ENCODE data around the gene NELFE.
A peak's percentile ranks its signal among the peaks of the same experiment; 100 is the strongest.

The NELFE gene

DNA sequence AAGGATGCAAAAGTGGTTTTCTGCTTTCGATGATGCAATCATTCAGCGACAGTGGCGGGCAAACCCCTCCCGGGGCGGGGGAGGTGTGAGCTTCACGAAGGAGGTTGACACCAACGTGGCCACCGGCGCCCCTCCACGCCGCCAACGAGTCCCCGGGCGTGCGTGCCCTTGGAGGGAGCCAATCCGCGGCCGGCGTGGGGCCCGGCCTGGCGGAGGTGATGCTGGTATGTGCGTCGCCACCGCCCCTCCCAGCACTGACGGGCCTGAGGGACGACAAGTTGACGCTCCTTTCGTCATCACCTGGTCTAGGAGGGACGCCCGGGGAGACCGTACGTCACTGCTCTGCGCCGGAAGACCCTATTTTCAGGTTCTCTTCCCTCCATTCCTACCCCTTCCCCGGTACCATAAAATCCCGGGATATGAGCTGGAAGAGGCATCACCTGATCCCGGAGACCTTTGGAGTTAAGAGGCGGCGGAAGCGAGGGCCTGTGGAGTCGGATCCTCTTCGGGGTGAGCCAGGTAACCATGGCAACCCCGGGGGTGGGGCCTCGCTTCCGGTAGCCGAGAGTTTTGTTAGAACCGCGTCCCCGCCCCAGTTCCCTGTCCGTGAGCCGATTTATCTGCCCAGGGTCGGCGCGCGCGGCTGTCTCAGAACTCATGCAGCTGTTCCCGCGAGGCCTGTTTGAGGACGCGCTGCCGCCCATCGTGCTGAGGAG, 13.4 kb upstream of the NELFE start, which contains the start of gene DXO:
TSS of gene DXO (minus strand) at position 146 of the 716 bp plus-strand sequence. CDS start 463 bp downstream, outside the sequence.
- peak; percentile 99 for DNase-seq

DNA sequence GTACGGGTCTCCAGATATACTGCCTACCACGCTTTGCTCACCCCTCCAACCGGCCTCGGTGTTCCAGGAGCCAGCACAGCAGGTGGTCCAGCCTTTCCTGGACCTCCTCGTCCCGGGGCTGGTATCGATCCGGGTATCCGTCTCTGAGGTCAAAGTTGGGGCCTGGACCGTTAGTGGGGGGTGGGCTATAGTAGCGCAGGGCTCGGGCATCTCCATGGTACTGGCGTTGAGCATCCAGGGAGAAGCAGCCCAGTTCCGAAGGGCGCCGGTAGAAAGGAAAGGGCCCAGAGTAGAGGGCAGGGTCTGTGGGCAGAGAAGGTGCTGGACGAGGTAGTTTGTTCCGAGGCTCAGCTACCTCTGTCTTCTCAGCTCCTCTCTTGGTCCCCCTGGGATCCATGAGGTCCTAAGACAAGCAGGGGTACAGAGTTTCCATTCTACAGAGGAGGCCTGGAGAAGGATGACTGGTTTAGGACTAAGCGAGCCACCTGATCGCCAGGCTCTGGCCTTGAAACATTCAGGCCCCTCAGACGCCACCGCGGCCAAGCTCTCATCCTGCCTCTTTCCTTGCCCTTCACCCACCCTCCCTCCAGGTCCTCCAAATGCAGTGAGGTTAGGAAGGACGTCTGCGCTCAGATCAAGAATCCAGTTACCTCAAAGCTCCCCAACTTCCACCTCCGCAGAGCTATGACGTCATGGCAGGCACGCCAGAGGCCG, 12.7 kb upstream of the NELFE start:
- DNase-seq = no peak

DNA sequence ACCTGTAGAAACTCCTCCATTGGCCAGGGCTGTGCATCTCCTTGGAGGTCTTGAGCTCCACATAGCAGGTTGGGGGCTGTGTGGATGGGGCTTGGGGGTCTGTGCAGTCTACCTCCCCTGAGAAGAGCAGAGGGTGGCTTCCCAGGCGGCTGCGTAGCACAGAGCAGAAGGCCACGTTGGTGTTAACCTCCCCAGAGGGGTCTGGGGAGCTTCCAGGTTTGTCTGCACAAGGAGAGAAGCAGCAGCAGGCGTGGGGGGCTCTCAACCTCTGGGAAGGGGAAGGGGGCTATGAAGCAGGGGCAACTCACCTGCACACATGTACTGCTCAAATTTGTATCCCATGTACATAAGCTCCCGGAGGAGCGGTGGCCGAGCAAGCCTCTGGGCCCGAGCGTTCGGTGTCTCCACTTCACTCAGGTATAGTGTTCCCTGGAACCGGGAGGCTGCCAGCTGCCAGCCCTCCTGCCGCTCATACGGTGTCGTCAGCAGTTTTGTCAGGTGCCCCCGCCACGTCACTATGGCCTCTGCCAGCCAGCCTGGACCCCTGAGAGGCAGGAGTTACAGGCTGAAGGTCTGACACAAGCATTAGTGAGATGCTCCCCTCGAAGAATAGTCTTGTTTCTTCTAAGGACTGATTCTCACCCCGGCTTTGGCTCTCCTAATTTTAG, 12.0 kb upstream of the NELFE start:
- DNase-seq = no peak

DNA sequence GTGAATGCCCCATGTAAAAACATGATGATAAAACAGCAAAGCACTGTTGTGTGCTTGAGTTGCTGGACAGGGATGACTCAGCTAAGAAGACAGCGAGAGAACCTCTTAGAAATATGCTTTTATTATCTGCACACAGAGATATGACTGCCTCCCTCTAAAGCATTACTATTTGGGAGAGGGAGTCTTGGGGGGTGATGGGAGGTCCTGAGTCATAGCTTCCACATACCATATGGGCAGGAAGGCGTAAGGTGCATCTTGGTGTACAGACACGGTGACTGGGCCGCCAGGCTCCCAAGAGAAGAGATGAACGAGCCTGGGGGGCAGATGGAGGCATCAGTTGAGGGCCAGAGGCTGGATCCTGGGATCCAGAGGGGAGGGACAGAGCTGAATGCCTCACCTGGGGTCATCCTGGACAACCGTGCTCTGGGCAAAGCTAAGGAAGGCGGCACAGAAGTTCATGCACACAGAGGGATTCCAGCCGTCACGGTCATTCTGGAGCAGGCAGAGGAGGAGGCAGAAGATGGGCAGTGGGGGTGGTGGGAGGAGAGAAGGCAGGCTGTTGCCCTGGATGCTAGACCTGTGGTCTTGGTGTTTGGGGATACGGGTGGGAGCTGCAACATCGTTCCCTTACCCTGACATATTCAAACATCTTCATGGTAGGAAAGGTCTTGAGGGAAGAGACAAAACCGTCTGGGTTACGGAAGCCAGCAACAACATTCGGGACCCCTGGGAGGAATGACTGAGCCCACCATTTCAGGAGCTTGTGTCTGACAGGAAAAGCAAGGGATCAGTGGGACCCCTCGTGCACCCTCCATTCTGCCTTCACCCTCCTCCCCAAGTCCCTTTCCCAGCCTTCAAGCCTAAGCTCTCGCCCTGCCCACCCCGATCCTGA, 11.2 kb upstream of the NELFE start:
- DNase-seq = no peak

DNA sequence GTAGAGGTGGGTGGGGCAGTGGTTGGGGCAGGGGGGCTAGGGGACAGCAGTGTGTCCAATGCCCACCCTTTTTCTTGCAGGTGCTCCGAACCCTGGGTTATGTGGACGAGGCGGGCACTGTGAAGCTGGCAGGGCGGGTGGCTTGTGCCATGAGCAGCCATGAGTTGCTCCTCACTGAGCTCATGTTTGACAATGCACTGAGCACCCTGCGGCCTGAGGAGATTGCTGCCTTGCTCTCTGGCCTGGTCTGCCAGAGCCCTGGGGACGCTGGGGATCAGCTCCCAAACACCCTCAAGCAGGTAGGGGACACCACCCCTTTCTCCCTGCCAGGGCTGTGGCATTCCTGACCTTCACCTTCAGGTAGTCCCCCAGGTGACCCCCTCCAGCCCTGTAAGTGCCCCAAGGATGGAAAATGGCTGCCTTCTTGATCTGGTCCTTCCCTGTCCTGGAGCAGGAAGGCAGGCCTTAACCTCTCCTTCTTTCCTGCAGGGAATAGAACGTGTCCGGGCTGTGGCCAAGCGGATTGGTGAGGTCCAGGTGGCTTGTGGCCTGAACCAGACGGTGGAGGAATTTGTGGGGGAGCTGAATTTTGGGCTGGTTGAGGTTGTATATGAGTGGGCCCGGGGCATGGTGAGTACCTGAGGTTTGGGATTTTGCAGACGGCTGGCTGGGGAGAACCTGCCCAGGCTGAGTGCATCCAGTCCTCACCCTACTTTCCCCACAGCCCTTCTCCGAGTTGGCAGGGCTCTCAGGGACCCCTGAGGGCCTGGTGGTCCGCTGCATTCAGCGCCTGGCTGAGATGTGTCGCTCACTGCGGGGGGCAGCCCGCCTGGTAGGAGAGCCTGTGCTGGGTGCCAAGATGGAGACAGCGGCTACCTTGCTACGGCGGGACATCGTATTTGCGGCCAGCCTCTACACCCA, 10.3 kb upstream of the NELFE start:
- no peak for DNase-seq

DNA sequence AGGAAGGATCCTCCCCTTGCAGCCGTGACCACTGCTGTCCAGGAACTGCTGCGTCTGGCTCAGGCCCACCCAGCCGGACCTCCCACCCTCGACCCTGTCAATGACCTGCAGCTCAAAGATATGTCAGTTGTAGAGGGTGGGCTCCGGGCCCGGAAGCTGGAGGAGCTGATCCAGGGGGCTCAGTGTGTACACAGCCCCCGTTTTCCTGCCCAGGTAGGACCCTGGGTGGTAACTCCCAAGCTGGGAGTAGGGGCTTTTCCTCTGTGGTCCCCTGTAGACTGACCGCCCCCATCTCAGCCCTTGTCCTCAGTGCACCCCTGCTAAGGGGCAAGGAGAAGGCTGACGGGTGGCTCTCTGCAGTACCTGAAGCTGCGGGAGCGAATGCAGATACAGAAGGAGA, 9.6 kb upstream of the NELFE start:
- DNase-seq = no peak

DNA sequence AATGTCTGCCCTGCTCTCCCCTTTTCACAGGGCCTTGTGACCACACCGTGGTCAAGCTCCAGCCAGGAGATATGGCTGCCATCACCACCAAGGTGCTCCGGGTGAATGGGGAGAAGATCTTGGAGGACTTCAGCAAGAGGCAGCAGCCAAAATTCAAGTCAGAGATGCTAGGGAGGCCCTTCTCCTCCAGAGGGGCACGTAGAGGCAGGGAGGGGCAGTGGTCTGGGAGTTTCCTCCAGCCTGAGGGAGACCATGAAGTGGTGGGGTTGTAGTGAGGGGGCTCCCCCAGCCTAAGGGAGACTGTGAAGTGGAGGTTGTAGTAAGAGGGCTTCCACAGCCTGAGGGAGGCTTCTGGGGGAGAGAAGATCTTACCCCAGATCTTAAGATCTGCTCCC, 9.2 kb upstream of the NELFE start:
- DNase-seq = no peak

DNA sequence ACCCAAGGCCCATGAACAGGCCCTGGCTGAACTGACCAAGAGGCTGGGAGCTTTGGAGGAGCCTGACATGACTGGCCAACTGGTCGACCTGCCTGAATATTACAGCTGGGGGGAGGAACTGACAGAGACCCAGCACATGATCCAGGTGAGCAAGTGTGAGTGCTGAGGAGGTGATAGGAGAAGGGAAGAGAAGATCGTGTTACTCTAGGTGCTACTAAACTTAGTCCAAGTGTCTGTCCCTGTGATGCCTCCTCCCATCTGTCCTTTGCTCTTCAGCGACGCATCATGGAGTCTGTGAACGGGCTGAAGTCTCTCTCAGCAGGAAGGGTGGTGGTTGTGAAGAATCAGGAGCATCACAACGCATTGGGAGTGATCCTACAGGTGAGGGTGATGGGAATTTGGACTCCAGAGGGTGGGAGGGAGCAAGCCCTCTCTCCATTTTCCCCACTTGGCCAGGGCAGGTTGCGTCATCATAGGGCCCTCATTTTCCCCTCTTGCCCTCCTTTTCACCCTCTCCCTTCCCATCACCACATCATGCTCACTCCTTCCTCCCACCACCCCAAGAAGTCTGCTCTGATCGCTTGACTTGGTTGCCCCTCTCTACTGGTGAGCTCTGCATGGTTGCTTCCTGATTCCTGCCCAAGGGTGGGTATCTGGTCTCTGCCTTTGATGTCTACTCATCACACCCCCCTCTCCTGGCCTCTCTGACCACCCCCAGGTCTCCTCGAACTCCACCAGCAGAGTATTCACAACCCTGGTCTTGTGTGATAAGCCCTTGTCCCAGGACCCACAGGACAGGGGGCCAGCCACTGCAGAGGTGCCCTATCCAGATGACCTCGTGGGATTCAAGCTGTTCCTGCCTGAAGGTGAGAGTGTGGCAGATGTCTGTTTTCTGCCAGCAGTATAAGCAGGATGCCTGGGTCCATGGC, 8.5 kb upstream of the NELFE start:
- DNase-seq = no peak

DNA sequence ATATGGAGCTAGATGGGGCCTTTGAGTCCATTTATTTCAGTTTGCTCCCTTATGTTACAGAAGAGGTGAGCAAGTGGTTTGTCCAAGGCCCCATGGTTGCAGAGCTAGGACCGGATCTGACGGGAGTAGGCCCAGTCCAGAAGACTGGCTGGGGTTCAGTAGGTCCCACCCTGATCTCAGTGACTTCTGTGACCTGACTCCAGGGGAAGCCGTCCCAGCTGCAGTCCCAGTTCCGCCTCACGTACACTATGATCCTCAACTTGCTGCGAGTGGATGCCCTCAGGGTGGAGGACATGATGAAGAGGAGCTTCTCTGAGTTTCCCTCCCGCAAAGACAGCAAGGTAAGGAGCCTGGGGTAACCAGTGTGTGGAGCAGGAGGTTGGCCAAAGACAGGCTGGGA, 7.7 kb upstream of the NELFE start:
- DNase-seq = no peak

DNA sequence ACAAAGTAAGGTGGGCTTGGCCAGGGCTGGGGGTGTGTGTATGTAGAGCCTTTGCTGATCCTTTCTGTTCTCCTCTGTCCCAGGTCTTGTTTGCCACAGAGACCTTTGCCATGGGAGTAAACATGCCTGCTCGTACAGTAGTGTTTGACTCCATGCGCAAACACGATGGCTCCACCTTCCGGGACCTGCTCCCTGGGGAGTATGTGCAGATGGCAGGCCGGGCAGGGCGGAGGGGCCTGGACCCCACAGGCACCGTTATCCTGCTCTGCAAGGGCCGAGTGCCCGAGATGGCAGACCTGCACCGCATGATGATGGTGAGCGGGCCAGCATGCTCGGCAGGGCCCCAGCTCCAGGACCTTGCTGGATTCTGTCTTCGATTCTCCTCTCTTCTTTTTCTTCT, 6.9 kb upstream of the NELFE start:
- no peak for DNase-seq

DNA sequence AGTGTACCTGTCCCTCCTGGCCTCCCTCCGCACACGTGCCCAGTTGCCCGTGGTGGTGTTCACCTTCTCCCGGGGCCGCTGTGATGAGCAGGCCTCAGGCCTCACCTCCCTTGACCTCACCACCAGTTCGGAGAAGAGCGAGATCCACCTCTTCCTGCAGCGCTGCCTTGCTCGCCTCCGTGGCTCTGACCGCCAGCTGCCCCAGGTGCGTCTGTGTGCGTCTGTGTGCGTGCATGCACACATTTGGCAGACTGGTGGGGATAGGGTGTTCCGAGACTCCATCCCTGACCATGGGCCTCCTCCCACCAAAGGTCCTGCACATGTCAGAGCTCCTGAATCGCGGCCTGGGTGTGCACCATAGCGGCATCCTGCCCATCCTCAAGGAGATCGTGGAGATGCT, 5.2 kb upstream of the NELFE start:
- no peak for DNase-seq

DNA sequence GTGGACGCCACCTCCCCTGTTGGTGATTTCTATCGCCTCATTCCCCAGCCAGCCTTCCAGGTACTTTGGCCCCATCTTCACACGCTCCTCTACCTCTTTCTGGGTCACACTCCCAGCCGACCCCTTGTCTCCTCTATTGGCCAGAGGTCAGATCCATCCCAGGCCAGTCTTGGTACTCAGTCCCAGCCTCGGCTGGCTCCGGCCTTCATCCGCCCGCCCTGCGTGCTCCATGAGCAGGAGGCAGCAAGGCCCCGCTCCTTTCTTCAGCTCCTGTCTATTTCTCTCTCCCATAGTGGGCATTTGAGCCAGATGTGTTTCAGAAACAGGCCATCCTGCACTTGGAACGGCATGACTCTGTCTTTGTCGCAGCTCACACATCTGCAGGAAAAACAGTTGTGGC, 2.8 kb upstream of the NELFE start:
- no peak for DNase-seq

DNA sequence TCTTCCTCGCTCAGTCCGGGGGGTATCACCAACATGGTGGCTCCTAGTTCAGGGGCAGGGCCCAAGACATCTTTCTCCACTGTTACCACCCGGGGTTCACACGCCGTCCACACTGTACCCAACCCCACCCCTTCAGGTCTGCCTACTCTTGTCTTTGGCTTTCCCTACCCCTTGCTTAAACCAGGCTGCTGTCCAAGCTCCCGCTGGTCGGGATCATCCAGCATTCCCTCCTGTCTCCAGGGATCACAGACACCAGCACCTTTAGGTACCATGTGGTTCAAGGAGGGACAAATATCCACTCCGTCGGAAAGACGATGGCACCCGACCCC, 395 bp downstream of the NELFE start:
- DNase-seq = no peak

DNA sequence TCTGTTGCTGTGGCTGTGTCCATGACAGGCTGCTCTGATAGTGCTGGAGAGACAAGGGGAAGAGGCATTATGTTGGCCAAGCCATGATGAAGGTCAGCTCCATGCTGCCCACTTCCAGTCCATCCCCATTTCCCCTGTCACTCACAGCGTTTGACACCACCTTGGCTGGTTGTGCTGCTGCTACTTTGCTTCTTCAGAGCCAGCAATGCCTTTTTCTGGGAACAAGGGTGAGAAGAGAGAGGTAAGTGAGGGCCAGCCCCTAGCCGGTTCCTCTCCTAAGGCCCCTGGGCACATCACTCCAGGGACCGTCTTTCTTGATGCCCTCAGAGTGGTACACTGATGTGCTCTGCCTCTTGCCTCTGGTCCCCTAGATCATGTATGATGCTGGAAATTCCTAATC, 2.0 kb downstream of the NELFE start:
- DNase-seq = no peak

DNA sequence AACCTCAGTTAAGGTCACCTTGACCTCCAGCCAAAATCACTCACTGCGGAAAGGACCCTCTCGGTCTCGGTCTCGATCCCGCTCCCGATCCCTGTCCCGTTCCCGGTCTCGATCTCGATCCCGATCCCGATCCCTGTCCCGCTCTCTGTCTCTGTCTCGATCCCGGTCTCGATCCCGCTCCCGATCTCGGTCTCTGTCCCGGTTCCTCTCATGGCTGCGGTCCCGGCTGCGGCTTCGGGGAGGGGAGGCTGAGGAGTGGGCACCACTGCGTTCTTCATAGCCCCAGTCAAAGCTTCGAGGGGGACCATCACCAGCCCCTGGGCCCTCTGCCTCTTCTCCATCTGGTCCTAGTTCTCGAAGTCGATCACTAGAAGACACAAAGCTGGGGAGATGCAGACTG, 4.3 kb downstream of the NELFE start:
- no peak for DNase-seq

DNA sequence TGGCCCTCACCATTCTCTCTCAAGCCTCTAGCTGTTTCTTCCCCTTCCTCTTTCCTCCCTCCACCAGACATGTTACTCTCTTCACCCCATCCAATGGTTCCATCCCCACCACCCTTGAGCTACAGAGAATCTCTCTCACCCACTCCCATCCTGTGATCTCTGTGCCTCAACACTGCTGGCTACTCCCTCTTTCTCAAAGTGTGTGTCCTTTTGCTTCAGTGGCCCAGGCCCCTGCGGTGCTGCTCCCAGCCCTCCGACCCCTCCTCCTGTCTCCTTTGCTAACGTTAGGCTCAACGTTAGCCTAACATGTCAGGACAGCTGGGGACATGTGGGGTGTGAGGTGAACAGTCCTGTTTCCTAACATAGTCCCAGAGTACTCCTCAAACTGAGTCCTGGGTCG, 5.9 kb downstream of the NELFE start:
- no peak for DNase-seq

DNA sequence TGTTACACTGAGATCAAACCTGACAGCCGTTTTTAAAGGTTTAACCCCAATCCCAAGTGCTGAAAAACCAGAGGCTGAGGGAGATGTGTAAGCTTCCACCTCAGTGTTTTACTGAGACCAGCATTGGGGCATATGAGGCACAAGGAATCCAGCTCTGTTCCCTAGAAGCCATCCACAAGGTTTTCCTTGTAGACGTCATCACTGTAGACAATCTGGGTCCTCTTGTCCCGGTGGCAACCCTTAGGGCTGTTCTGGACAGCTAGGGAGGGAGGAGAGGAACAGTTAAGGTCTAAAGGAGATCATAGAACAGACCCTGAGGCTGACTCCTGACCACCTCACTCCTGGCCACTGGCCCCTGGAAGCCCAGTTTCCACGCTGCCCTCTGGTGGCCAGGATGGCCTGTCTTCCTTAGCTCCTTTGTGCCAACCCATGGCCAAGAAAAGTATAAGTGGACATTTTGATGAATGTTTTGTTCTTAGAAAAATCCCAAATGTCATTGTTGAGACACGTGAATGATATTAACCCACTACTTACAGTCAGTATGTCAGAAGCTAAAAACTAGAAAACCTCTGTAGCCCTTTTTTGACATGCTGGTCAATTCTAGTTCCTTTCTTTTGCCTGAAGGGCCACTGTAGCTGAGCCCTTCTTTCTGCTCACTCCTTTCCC, 6.5 kb downstream of the NELFE start:
- DNase-seq = no peak

DNA sequence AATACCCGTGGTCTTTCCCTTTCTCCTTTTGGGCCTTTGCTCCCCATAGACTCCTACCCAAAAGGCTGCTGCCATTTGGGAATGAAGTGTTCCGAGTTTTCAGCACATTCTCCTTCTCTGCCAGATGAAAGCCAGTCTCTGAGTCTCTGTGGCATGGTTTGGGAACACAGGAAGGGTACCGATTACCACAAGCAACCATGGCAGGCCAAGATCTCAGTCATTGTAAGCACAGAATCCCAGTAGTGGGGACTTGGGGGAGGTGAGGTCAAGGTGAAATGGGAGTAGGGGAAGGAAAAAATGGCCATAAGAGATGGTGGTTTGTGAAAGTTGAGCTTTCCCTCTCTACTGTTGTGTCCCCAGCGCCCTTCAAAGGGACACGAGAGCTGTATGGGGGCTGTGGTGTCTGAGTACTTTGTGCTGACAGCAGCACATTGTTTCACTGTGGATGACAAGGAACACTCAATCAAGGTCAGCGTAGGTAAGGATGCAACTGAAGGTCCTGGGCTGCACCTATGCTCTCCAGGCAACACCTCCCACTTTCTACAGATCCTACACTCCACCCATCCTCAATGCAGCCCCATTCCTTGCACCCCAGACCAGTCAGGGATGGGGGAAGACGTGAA, 8.7 kb downstream of the NELFE start:
- no peak for DNase-seq

DNA sequence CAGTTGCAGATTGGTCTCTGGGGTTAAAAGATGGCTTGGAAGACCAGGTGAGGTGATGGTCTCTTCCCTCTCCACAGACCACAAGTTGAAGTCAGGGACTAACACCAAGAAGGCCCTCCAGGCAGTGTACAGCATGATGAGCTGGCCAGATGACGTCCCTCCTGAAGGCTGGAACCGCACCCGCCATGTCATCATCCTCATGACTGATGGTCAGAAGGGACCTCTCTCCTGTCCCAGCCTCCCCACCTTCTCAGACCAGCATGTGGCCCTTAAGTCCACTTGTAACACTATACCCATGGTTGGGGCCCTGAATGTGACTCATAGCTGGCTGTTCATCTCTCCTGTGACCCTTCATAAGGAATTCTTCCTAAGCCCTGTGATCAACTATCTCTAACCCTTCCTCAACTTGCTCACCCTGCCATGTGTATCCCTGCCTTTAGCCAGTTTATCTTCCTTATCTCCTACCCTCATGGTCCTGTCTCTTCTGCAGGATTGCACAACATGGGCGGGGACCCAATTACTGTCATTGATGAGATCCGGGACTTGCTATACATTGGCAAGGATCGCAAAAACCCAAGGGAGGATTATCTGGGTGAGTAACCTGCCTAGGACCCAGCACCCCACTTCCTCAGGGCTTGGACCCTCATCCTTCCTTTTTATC, 9.9 kb downstream of the NELFE start:
- DNase-seq = no peak
